ENCODE results near the gene PTF1A. TPM values are rescaled to one million over a fixed set of nuclear protein-coding genes. Genes with fewer than 3 reads are reported as not detected.

PTF1A gene
- total and polyA plus RNA-seq, 9 of the 15 experiments (the other 6 are each of a cell fraction or from before 2014, with no cell fraction given): not detected

GRCh38 chr10:23202779-23203178, 10.7 kb downstream of the PTF1A start (continued):
- TF ChIP-seq REST (IDR thresholded peaks at IDR 0.05; ENCODE audit: borderline replicate concordance) (no peak), REST (CRISPR knock-in tag; IDR thresholded peaks at IDR 0.05; ENCODE audit: low read depth) (no peak)
